HepG2 (cell line): Measurements from ENCODE around the gene JMJD8. TPM values are rescaled to one million over a fixed set of nuclear protein-coding genes. Genes with fewer than 3 reads are reported as not detected.
A peak's percentile ranks its signal among the peaks of the same experiment; 100 is the strongest.

ENCODE experiments used
- GATAD2A ChIP-seq: IDR thresholded peaks from 2 replicates; pipeline ENCODE4 v1.6.1; 2016
- HNF4G ChIP-seq, 2 experiments: sonication (generic) in 1 of 2; formaldehyde crosslinking in 1 of 2; IDR thresholded peaks; 2 replicates each; pipeline versions ENCODE4 v1.4.0 to v1.6.1; 2011 to 2020; ENCODE audit warnings: borderline replicate concordance in 2 of 2, low read depth in 2 of 2, mild to moderate bottlenecking in 2 of 2, low read length in 1 of 2, missing genetic modification reagents in 1 of 2, moderate library complexity in 1 of 2
- KLF11 ChIP-seq: IDR thresholded peaks from 2 replicates; pipeline ENCODE4 v1.6.1; 2016; ENCODE audit warnings: missing compliant biosample characterization
- POLR2AphosphoS5 ChIP-seq: IDR thresholded peaks from 2 replicates; pipeline ENCODE4 v1.6.1; 2012; ENCODE audit warnings: low read depth, low read length
- SSRP1 ChIP-seq: IDR thresholded peaks from 2 replicates; pipeline ENCODE4 v1.6.1; 2016; ENCODE audit warnings: control low read depth
- XRCC5 ChIP-seq: fragments of 200-400 bp; formaldehyde crosslinking; optimal IDR thresholded peaks from 2 replicates; pipeline ENCODE3; 2017; ENCODE audit warnings: mild to moderate bottlenecking, low read length
- ZNF230 ChIP-seq: sonication (generic); formaldehyde crosslinking; IDR thresholded peaks from 2 replicates; pipeline ENCODE4 v1.4.0; 2020; ENCODE audit warnings: mild to moderate bottlenecking, missing genetic modification reagents
- ZSCAN25 ChIP-seq: sonication (generic); formaldehyde crosslinking; IDR thresholded peaks from 2 replicates; pipeline ENCODE4 v1.8.0; 2022; ENCODE audit warnings: mild to moderate bottlenecking, missing genetic modification reagents
- polyA plus RNA-seq, 8 experiments: library from polyadenylated mRNA; depleted of rRNA in 3 of 8; stranded (reverse) in 7 of 8; unstranded in 1 of 8; fragments of >200 nt; fragmentation: Illumina TruSeq in 4 of 8; extraction: Trizol in 4 of 8; gene quantifications; 2 replicates each; pipeline versions ENCODE4 v1.2.1 to v1.2.3, GENCODE V29; 2011 to 2016; ENCODE audit warnings: low read depth in 4 of 8, missing spikeins in 1 of 8, mixed read lengths in 1 of 8; ENCODE audit not compliant: insufficient read depth in 1 of 8
- total RNA-seq, 5 experiments: library from RNA; depleted of rRNA; stranded (reverse); fragments of >200 nt; fragmentation: Illumina TruSeq; extraction: Trizol; gene quantifications; 2 replicates each; pipeline ENCODE4 v1.2.3, GENCODE V29; 2016; ENCODE audit warnings: low read depth in 1 of 5
- TF ChIP-seq, protein P1 (sequence below): sonication (generic); formaldehyde crosslinking; IDR thresholded peaks from 2 replicates; pipeline ENCODE4 v1.5.0; 2020; ENCODE audit warnings: mild to moderate bottlenecking, missing genetic modification reagents, moderate library complexity
- TF ChIP-seq, protein P2 (sequence below): IDR thresholded peaks from 2 replicates; pipeline ENCODE4 v1.6.1; 2012; ENCODE audit warnings: low read depth, low read length, improper control_type of control experiment
- TF ChIP-seq, protein P3 (sequence below): sonication (generic); formaldehyde crosslinking; IDR thresholded peaks from 2 replicates; pipeline ENCODE4 v1.4.0; 2020; ENCODE audit warnings: missing genetic modification reagents, borderline replicate concordance
- TF ChIP-seq, protein P4 (sequence below): sonication (generic); formaldehyde crosslinking; IDR thresholded peaks from 2 replicates; pipeline ENCODE4 v1.5.1; 2020; ENCODE audit warnings: missing genetic modification reagents, mild to moderate bottlenecking, borderline replicate concordance
- TF ChIP-seq, protein P5 (sequence below): sonication (generic); formaldehyde crosslinking; IDR thresholded peaks from 2 replicates; pipeline ENCODE4 v1.4.0; 2020; ENCODE audit warnings: missing genetic modification reagents, low read depth, mild to moderate bottlenecking, borderline replicate concordance
- TF ChIP-seq, protein P6 (sequence below): sonication (generic); formaldehyde crosslinking; IDR thresholded peaks from 2 replicates; pipeline ENCODE4 v1.8.1; 2022; ENCODE audit warnings: mild to moderate bottlenecking, missing genetic modification reagents
- TF ChIP-seq, protein P7 (sequence below): IDR thresholded peaks from 2 replicates; pipeline ENCODE4 v1.6.1; 2012; ENCODE audit warnings: inconsistent platforms

Gene JMJD8
- total and polyA plus RNA-seq, 2 of the 13 experiments (the other 11 are each of a cell fraction or from before 2014, with no cell fraction given): 2.6 to 11.8 TPM

DNA sequence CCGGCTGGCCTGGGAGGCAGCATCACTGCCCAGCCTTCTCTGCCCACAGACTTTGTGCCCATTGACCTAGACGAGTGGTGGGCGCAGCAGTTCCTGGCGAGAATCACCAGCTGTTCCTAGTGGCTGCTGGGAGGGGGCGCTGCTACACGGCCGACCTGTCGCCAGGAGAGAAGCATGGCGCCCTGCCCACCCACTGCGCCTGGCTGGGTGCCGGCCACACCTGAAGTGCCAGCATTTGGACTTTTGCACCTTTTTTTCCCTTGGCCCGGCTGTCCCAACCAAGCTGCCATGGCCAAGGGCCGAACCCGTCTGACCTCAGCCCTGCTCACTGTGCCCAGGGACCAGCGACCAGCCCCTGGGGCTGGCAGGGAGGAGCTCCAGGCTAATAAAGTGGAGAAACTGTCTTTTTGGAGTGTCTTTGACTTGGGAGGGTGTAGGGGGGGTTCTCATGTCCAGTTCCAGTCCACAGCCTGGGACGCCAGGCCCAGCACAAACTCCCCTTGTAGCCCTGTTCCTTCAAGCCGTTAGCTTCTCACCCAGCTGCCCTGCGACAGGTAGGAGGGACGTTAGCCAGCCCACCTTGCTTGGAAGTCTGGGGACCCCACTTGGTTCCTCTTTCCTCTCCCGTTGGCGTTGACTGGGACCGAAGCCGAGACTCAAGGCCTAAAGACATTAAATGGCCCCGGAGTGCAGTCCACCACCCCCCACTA, 35.9 kb downstream of the JMJD8 start (continued):
- peak; percentile 56 for TF ChIP-seq GATAD2A (CRISPR knock-in tag)
- TF ChIP-seq HNF4G (IDR thresholded peaks at IDR 0.05; ENCODE audit: borderline replicate concordance, low read depth, low read length): peak; percentile 54; the same call in 1 of the 2 replicates
- TF ChIP-seq HNF4G (CRISPR knock-in tag; IDR thresholded peaks at IDR 0.05; ENCODE audit: borderline replicate concordance, low read depth): no peak
- TF ChIP-seq, protein P1, sequence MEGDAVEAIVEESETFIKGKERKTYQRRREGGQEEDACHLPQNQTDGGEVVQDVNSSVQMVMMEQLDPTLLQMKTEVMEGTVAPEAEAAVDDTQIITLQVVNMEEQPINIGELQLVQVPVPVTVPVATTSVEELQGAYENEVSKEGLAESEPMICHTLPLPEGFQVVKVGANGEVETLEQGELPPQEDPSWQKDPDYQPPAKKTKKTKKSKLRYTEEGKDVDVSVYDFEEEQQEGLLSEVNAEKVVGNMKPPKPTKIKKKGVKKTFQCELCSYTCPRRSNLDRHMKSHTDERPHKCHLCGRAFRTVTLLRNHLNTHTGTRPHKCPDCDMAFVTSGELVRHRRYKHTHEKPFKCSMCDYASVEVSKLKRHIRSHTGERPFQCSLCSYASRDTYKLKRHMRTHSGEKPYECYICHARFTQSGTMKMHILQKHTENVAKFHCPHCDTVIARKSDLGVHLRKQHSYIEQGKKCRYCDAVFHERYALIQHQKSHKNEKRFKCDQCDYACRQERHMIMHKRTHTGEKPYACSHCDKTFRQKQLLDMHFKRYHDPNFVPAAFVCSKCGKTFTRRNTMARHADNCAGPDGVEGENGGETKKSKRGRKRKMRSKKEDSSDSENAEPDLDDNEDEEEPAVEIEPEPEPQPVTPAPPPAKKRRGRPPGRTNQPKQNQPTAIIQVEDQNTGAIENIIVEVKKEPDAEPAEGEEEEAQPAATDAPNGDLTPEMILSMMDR (CRISPR knock-in tag): peak; percentile 93
- TF ChIP-seq, protein P2, sequence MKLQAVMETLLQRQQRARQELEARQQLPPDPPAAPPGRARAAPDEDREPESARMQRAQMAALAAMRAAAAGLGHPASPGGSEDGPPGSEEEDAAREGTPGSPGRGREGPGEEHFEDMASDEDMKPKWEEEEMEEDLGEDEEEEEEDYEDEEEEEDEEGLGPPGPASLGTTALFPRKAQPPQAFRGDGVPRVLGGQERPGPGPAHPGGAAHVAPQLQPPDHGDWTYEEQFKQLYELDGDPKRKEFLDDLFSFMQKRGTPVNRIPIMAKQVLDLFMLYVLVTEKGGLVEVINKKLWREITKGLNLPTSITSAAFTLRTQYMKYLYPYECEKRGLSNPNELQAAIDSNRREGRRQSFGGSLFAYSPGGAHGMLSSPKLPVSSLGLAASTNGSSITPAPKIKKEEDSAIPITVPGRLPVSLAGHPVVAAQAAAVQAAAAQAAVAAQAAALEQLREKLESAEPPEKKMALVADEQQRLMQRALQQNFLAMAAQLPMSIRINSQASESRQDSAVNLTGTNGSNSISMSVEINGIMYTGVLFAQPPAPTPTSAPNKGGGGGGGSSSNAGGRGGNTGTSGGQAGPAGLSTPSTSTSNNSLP: no peak
- TF ChIP-seq, protein P3, sequence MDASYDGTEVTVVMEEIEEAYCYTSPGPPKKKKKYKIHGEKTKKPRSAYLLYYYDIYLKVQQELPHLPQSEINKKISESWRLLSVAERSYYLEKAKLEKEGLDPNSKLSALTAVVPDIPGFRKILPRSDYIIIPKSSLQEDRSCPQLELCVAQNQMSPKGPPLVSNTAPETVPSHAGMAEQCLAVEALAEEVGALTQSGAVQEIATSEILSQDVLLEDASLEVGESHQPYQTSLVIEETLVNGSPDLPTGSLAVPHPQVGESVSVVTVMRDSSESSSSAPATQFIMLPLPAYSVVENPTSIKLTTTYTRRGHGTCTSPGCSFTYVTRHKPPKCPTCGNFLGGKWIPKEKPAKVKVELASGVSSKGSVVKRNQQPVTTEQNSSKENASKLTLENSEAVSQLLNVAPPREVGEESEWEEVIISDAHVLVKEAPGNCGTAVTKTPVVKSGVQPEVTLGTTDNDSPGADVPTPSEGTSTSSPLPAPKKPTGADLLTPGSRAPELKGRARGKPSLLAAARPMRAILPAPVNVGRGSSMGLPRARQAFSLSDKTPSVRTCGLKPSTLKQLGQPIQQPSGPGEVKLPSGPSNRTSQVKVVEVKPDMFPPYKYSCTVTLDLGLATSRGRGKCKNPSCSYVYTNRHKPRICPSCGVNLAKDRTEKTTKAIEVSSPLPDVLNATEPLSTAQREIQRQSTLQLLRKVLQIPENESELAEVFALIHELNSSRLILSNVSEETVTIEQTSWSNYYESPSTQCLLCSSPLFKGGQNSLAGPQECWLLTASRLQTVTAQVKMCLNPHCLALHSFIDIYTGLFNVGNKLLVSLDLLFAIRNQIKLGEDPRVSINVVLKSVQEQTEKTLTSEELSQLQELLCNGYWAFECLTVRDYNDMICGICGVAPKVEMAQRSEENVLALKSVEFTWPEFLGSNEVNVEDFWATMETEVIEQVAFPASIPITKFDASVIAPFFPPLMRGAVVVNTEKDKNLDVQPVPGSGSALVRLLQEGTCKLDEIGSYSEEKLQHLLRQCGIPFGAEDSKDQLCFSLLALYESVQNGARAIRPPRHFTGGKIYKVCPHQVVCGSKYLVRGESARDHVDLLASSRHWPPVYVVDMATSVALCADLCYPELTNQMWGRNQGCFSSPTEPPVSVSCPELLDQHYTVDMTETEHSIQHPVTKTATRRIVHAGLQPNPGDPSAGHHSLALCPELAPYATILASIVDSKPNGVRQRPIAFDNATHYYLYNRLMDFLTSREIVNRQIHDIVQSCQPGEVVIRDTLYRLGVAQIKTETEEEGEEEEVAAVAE: peak; percentile 37; the same call in 1 of the 2 replicates
- TF ChIP-seq ZSCAN25 (CRISPR knock-in tag): 0 out of 2 replicates have a peak, but pooled peaks have one; percentile 46
- peak; percentile 42 for TF ChIP-seq POLR2AphosphoS5
- TF ChIP-seq, protein P4, sequence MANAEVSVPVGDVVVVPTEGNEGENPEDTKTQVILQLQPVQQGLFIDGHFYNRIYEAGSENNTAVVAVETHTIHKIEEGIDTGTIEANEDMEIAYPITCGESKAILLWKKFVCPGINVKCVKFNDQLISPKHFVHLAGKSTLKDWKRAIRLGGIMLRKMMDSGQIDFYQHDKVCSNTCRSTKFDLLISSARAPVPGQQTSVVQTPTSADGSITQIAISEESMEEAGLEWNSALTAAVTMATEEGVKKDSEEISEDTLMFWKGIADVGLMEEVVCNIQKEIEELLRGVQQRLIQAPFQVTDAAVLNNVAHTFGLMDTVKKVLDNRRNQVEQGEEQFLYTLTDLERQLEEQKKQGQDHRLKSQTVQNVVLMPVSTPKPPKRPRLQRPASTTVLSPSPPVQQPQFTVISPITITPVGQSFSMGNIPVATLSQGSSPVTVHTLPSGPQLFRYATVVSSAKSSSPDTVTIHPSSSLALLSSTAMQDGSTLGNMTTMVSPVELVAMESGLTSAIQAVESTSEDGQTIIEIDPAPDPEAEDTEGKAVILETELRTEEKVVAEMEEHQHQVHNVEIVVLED (CRISPR knock-in tag): peak; percentile 35; the same call in 1 of the 2 replicates
- TF ChIP-seq, protein P5, sequence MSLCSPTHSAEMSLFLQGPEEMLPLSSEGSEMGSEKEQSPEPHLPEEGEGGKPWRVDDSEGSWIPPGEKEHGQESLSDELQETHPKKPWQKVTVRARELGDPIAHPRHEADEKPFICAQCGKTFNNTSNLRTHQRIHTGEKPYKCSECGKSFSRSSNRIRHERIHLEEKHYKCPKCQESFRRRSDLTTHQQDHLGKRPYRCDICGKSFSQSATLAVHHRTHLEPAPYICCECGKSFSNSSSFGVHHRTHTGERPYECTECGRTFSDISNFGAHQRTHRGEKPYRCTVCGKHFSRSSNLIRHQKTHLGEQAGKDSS (CRISPR knock-in tag): 0 out of 2 replicates have a peak, but pooled peaks have one; percentile 9
- 0 out of 2 replicates have a peak, but pooled peaks have one; percentile 15 for TF ChIP-seq ZNF230 (CRISPR knock-in tag)
- TF ChIP-seq, protein P6, sequence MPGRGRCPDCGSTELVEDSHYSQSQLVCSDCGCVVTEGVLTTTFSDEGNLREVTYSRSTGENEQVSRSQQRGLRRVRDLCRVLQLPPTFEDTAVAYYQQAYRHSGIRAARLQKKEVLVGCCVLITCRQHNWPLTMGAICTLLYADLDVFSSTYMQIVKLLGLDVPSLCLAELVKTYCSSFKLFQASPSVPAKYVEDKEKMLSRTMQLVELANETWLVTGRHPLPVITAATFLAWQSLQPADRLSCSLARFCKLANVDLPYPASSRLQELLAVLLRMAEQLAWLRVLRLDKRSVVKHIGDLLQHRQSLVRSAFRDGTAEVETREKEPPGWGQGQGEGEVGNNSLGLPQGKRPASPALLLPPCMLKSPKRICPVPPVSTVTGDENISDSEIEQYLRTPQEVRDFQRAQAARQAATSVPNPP (CRISPR knock-in tag): no peak
- peak; percentile 67 for TF ChIP-seq XRCC5
- TF ChIP-seq, protein P7, sequence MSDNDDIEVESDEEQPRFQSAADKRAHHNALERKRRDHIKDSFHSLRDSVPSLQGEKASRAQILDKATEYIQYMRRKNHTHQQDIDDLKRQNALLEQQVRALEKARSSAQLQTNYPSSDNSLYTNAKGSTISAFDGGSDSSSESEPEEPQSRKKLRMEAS: peak; percentile 66; the same call in 1 of the 2 replicates
- TF ChIP-seq KLF11 (CRISPR knock-in tag): no peak
- peak; percentile 95 for TF ChIP-seq SSRP1 (CRISPR knock-in tag)
